CD14-positive monocyte (primary cell): ENCODE results near the gene LRP1. TPM values are rescaled to one million over a fixed set of nuclear protein-coding genes. Genes with fewer than 3 reads are reported as not detected.

ENCODE experiments used
- DNase-seq, 3 donors: peaks; one replicate each; pipeline ENCODE4 v3.0.0-alpha.2; 2011 to 2022
- H2AFZ ChIP-seq: 2 replicates; pipeline ENCODE4 v1.6.0; 2012; ENCODE audit warnings: mild to moderate bottlenecking, low read depth, low read length, inconsistent platforms; ENCODE audit not compliant: insufficient read depth, poor library complexity, severe bottlenecking
- H3K27ac ChIP-seq, 2 donors: 1 replicate in 1 of 2; 2 replicates in 1 of 2; pipeline ENCODE4 v1.5.1; 2012 to 2013; ENCODE audit warnings: low read length in 2 of 2, control low read depth in 1 of 2, inconsistent platforms in 1 of 2, low read depth in 1 of 2, mild to moderate bottlenecking in 1 of 2
- H3K27me3 ChIP-seq, 2 donors: one replicate each; pipeline versions ENCODE4 v1.6.0 to v1.6.1; 2011 to 2013; ENCODE audit warnings: low read length in 2 of 2; ENCODE audit not compliant: control insufficient read depth in 2 of 2, insufficient read depth in 2 of 2
- H3K36me3 ChIP-seq, 2 donors: replicated peaks in 1 of 2; 1 replicate in 1 of 2; 2 replicates in 1 of 2; pipeline versions ENCODE4 v1.5.1 to v1.6.1; 2012 to 2013; ENCODE audit warnings: low read length in 2 of 2, control low read depth in 1 of 2, inconsistent platforms in 1 of 2, mild to moderate bottlenecking in 1 of 2; ENCODE audit not compliant: insufficient read depth in 2 of 2, control insufficient read depth in 1 of 2
- H3K4me1 ChIP-seq, 2 donors: 1 replicate in 1 of 2; 2 replicates in 1 of 2; pipeline versions ENCODE4 v1.5.1 to v1.6.1; 2012 to 2013; ENCODE audit warnings: low read length in 2 of 2, control low read depth in 1 of 2, inconsistent platforms in 1 of 2, mild to moderate bottlenecking in 1 of 2, moderate library complexity in 1 of 2; ENCODE audit not compliant: insufficient read depth in 2 of 2, control insufficient read depth in 1 of 2
- H3K4me2 ChIP-seq: replicated peaks from 2 replicates; pipeline ENCODE3; 2012; ENCODE audit warnings: low read length, moderate library complexity, mild to moderate bottlenecking; ENCODE audit not compliant: poor library complexity, severe bottlenecking; ENCODE audit errors: extremely low read depth
- H3K4me3 ChIP-seq, 3 experiments: fragments of 200-600 bp in 1 of 3; sonication (generic) in 1 of 3; replicated peaks in 1 of 3; 1 replicate in 2 of 3; 2 replicates in 1 of 3; pipeline ENCODE4 v1.5.1; 2011 to 2013; ENCODE audit warnings: low read length in 3 of 3, mild to moderate bottlenecking in 3 of 3, control low read depth in 2 of 3, low read depth in 2 of 3, inconsistent platforms in 1 of 3, moderate library complexity in 1 of 3
- H3K79me2 ChIP-seq: 2 replicates; pipeline ENCODE4 v1.6.0; 2012; ENCODE audit warnings: mild to moderate bottlenecking, control low read depth, inconsistent platforms, low read length, moderate library complexity; ENCODE audit not compliant: insufficient read depth
- H3K9ac ChIP-seq: 2 replicates; pipeline ENCODE4 v1.6.0; 2017; ENCODE audit warnings: low read length, mild to moderate bottlenecking; ENCODE audit not compliant: insufficient read depth, poor library complexity, severe bottlenecking
- H3K9me3 ChIP-seq, 2 donors: replicated peaks in 1 of 2; 1 replicate in 1 of 2; 2 replicates in 1 of 2; pipeline versions ENCODE4 v1.5.1 to v1.6.1; 2012 to 2013; ENCODE audit warnings: low read length in 2 of 2, control low read depth in 1 of 2; ENCODE audit not compliant: control insufficient read depth in 1 of 2, insufficient read depth in 1 of 2
- H4K20me1 ChIP-seq: 2 replicates; pipeline ENCODE4 v1.6.0; 2012; ENCODE audit warnings: mild to moderate bottlenecking, low read length, control low read depth, moderate library complexity; ENCODE audit not compliant: insufficient read depth
- H3K27ac Mint-ChIP-seq, 7 donors: one replicate each; pipeline ENCODE4 v1.8.0; 2020; ENCODE audit warnings: mild to moderate bottlenecking in 7 of 7, mixed read lengths in 7 of 7, moderate library complexity in 6 of 7, inconsistent platforms in 2 of 7
- H3K27me3 Mint-ChIP-seq, 3 donors: one replicate each; pipeline ENCODE4 v1.8.0; 2021 to 2022; ENCODE audit warnings: low read depth in 3 of 3, mild to moderate bottlenecking in 3 of 3, mixed read lengths in 3 of 3, moderate library complexity in 3 of 3, inconsistent platforms in 1 of 3
- H3K36me3 Mint-ChIP-seq, 2 donors: one replicate each; pipeline ENCODE4 v1.8.0; 2020; ENCODE audit warnings: mixed read lengths in 2 of 2, inconsistent platforms in 1 of 2, mild to moderate bottlenecking in 1 of 2
- H3K4me1 Mint-ChIP-seq: one replicate; pipeline ENCODE4 v1.8.0; 2020; ENCODE audit warnings: mild to moderate bottlenecking, mixed read lengths
- H3K4me3 Mint-ChIP-seq, 2 donors: one replicate each; pipeline ENCODE4 v1.8.0; 2020; ENCODE audit warnings: mild to moderate bottlenecking in 2 of 2, mixed read lengths in 2 of 2, moderate library complexity in 1 of 2
- H3K9me3 Mint-ChIP-seq, 7 donors: one replicate each; pipeline ENCODE4 v1.8.0; 2020 to 2022; ENCODE audit warnings: mixed read lengths in 7 of 7, mild to moderate bottlenecking in 6 of 7, moderate library complexity in 6 of 7, inconsistent platforms in 2 of 7
- CTCF ChIP-seq: fragments of 200-600 bp; IDR thresholded peaks from one replicate; pipeline ENCODE4 v1.8.0; 2022; ENCODE audit warnings: antibody characterized with exemption, mild to moderate bottlenecking
- WGBS: methylation state at CpG from one replicate; pipeline ENCODE4 v1.1.5; 2013; ENCODE audit warnings: missing lambda C conversion rate; ENCODE audit not compliant: insufficient coverage; 5-methylcytosine and 5-hydroxymethylcytosine counted together
- intact Hi-C, 2 donors: fragments of 100-400 bp; cut with micrococcal nuclease; formaldehyde crosslinking; loops; one replicate each; pipeline versions ENCODE4 v1.15.0 to v1.15.1; 2023
- polyA plus RNA-seq, 3 donors: library from polyadenylated mRNA; depleted of rRNA in 1 of 3; unstranded in 2 of 3; stranded (reverse) in 1 of 3; fragments of 300-500 nt in 2 of 3; fragments of >200 nt in 1 of 3; fragmentation: Illumina TruSeq in 2 of 3; gene quantifications; 1 replicate in 2 of 3; 2 replicates in 1 of 3; pipeline ENCODE4 v1.2.3, GENCODE V29; 2012 to 2021

The LRP1 gene
- polyA plus RNA-seq, 3 donors = 5.5 to 246 (median 10.5) TPM

- Histone ChIP-seq H3K27me3 (no peaks in the 10 kb centered on the region), H4K20me1 (peaks cover 98% of the 10 kb centered on the region), H3K9me3 (no peaks in the 10 kb centered on the region), H3K27ac (no peak overlapping the region), H3K9ac (no peak overlapping the region), H3K36me3 (peaks cover 100% of the 10 kb centered on the region in 2 donors), H3K4me1 (no peaks in the 10 kb centered on the region), H2AFZ (no peak overlapping the region), H3K4me3 (no peak overlapping the region), H3K79me2 (no peaks in the 10 kb centered on the region), H3K4me2 (no peak overlapping the region)
- no peak for TF ChIP-seq CTCF
- H3K36me3 Mint-ChIP-seq = peaks cover 98 to 100% of the 10 kb centered on the region in 2 donors
- no peak overlapping the region for H3K4me3 Mint-ChIP-seq
- H3K27ac Mint-ChIP-seq = peak overlapping the region in 1 of 7 donors; percentile 18
- H3K4me1 Mint-ChIP-seq = no peaks in the 10 kb centered on the region
- WGBS = 93% methylated on average over 12 of the region's 15 CpGs
- intact Hi-C loops = no loop called here
- DNase-seq = no peak
- peaks cover 0 to 3% (median 0%) of the 10 kb centered on the region in 7 donors for H3K9me3 Mint-ChIP-seq
- peaks cover 1 to 17% (median 4%) of the 10 kb centered on the region in 3 donors for H3K27me3 Mint-ChIP-seq
These were observed 70.9 kb downstream of the LRP1 start for GRCh38 chr12:57199191-57199590.

- Histone ChIP-seq H3K79me2 (no peaks in the 10 kb centered on the region), H4K20me1 (peaks cover 98% of the 10 kb centered on the region), H3K9me3 (no peaks in the 10 kb centered on the region), H2AFZ (no peak overlapping the region), H3K9ac (no peak overlapping the region), H3K4me3 (no peak overlapping the region), H3K4me2 (no peak overlapping the region), H3K27ac (no peak overlapping the region), H3K4me1 (no peaks in the 10 kb centered on the region), H3K27me3 (no peaks in the 10 kb centered on the region), H3K36me3 (peaks cover 100% of the 10 kb centered on the region in 2 donors)
- Mint-ChIP-seq H3K36me3 (peaks cover 98 to 100% of the 10 kb centered on the region in 2 donors), H3K4me3 (no peak overlapping the region), H3K27me3 (peaks cover 0 to 13% (median 2%) of the 10 kb centered on the region in 3 donors), H3K4me1 (no peaks in the 10 kb centered on the region), H3K27ac (no peak overlapping the region), H3K9me3 (peaks cover 0 to 3% (median 0%) of the 10 kb centered on the region in 7 donors)
- intact Hi-C loops = no loop called here
- DNase-seq = no peak
- 97% methylated on average over 10 of the region's 15 CpGs for WGBS
- no peak for TF ChIP-seq CTCF
These were observed 72.2 kb downstream of the LRP1 start for GRCh38 chr12:57200497-57200896.
